ENCODE results near the gene SLC13A3. TPM values are rescaled to one million over a fixed set of nuclear protein-coding genes. Genes with fewer than 3 reads are reported as not detected.
A peak's percentile ranks its signal among the peaks of the same experiment; 100 is the strongest.

SLC13A3 gene
- total and polyA plus RNA-seq, 4 donors, result 1.5 to 10.7 (median 8.3) TPM

DNA sequence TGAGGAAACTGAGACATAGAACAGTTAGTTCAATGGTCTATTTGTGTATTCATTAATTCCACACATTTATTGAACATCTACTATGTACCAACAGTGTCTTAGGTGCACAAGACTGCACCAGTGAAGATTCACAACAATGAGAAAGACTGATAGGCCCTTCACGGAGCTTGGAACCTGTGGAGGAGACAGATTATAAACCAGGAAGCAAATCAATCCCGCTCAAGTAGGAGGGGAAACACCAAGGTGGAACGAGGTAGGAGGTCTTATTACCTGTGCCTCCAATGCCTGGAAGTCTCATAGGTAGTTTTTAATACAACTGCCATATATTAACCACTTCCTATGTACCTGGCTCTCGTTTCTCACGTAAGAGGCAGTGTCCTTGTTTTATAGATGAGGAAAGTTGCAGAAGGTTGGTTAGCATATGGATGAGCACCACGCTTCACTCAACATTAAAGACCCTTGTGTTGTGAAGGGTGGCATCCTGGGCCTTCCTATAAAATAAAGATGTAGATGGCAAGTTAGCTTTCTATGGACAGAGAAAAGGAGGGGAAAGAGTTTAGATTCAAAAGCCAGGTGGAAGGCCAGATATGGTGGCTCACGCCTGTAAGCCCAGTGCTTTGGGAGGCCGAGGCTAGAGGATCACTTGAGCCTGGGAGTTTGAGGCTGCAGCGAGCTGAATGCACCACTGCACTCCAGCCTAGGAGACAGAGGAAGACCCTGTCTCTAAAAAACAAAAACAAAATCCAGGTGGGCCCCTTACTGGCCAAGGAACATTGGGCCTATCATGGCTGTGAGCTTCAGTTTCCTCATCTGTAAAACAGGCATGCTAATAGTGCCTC, 45.1 kb downstream of the SLC13A3 start (continued):
- TF ChIP-seq, protein P1, sequence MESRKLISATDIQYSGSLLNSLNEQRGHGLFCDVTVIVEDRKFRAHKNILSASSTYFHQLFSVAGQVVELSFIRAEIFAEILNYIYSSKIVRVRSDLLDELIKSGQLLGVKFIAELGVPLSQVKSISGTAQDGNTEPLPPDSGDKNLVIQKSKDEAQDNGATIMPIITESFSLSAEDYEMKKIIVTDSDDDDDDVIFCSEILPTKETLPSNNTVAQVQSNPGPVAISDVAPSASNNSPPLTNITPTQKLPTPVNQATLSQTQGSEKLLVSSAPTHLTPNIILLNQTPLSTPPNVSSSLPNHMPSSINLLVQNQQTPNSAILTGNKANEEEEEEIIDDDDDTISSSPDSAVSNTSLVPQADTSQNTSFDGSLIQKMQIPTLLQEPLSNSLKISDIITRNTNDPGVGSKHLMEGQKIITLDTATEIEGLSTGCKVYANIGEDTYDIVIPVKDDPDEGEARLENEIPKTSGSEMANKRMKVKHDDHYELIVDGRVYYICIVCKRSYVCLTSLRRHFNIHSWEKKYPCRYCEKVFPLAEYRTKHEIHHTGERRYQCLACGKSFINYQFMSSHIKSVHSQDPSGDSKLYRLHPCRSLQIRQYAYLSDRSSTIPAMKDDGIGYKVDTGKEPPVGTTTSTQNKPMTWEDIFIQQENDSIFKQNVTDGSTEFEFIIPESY (IDR thresholded peaks at IDR 0.05), result no peak
- no peak for TF ChIP-seq RAD21 (IDR thresholded peaks at IDR 0.05)
- TF ChIP-seq SP1 (IDR thresholded peaks at IDR 0.05), result no peak
- TF ChIP-seq YY1 (IDR thresholded peaks at IDR 0.05), result no peak

DNA sequence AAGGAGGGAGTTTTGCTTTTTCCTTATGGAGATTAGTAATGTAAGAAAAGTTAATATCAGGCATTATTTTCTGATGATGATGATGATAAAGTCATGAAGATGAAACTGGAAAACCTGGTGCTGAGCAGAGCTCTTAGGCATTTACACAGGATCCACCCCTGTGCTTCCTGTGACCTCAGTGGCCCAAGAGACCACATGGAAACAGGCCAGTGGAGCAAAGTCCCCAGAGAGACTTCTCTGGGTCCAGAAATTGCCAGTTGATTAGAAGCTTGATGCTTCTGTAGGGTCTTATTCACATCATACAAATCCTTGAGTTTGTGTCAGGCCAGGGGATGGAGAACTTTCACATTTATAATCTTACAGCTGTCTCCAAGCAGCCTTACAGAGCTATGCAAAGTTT, 46.1 kb downstream of the SLC13A3 start:
- Histone ChIP-seq H3K4me1 (ENCODE audit: control insufficient read depth in 4 of 4, insufficient read depth in 4 of 4, low read length in 3 of 4) (peaks cover 3 to 15% (median 11%) of the 10 kb centered on the region in 4 donors), H3K9ac (ENCODE audit: low read depth in 1 of 2, low read length in 2 of 2) (no peak overlapping the region), H3K27ac (ENCODE audit: low read depth in 1 of 2, low read length in 2 of 2) (no peak overlapping the region), H3K4me3 (ENCODE audit: low read depth in 1 of 3, low read length in 3 of 3) (no peak overlapping the region), H3K9me3 (ENCODE audit: control insufficient read depth in 4 of 4, low read length in 3 of 4) (no peaks in the 10 kb centered on the region), H3K27me3 (ENCODE audit: control insufficient read depth in 4 of 4, insufficient read depth in 4 of 4, low read length in 3 of 4) (no peaks in the 10 kb centered on the region), H3K36me3 (ENCODE audit: control insufficient read depth in 4 of 4, insufficient read depth in 3 of 4, low read depth in 1 of 4, low read length in 3 of 4) (no peaks in the 10 kb centered on the region)
- TF ChIP-seq, protein P2, sequence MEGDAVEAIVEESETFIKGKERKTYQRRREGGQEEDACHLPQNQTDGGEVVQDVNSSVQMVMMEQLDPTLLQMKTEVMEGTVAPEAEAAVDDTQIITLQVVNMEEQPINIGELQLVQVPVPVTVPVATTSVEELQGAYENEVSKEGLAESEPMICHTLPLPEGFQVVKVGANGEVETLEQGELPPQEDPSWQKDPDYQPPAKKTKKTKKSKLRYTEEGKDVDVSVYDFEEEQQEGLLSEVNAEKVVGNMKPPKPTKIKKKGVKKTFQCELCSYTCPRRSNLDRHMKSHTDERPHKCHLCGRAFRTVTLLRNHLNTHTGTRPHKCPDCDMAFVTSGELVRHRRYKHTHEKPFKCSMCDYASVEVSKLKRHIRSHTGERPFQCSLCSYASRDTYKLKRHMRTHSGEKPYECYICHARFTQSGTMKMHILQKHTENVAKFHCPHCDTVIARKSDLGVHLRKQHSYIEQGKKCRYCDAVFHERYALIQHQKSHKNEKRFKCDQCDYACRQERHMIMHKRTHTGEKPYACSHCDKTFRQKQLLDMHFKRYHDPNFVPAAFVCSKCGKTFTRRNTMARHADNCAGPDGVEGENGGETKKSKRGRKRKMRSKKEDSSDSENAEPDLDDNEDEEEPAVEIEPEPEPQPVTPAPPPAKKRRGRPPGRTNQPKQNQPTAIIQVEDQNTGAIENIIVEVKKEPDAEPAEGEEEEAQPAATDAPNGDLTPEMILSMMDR (IDR thresholded peaks at IDR 0.05; ENCODE audit: low read depth, low read length, missing input control), result no peak
- TF ChIP-seq HNF4A (conservative IDR thresholded peaks at IDR 0.05) (peak; percentile 89 to 92), HNF4G (IDR thresholded peaks at IDR 0.05) (peak; percentile 67), FOXA1 (IDR thresholded peaks at IDR 0.05) (peak; percentile 18), NR2F2 (IDR thresholded peaks at IDR 0.05) (no peak), RXRA (IDR thresholded peaks at IDR 0.05) (peak; percentile 65 to 71), FOXA2 (IDR thresholded peaks at IDR 0.05) (no peak), GABPA (IDR thresholded peaks at IDR 0.05 in 1 of 2, conservative IDR thresholded peaks at IDR 0.05 in 1 of 2) (peak in 1 of 2 donors; percentile 36), SP1 (IDR thresholded peaks at IDR 0.05) (peak; percentile 36), JUND (IDR thresholded peaks at IDR 0.05) (peak in 1 of 2 donors; percentile 46), TAF1 (conservative IDR thresholded peaks at IDR 0.05) (no peak), RAD21 (IDR thresholded peaks at IDR 0.05) (peak in 1 of 2 donors; percentile 34), YY1 (IDR thresholded peaks at IDR 0.05) (no peak), EGR1 (IDR thresholded peaks at IDR 0.05; ENCODE audit: low read depth in 2 of 2) (no peak)
- TF ChIP-seq, protein P3, sequence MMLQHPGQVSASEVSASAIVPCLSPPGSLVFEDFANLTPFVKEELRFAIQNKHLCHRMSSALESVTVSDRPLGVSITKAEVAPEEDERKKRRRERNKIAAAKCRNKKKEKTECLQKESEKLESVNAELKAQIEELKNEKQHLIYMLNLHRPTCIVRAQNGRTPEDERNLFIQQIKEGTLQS (IDR thresholded peaks at IDR 0.05), result no peak
- TF ChIP-seq, protein P4, sequence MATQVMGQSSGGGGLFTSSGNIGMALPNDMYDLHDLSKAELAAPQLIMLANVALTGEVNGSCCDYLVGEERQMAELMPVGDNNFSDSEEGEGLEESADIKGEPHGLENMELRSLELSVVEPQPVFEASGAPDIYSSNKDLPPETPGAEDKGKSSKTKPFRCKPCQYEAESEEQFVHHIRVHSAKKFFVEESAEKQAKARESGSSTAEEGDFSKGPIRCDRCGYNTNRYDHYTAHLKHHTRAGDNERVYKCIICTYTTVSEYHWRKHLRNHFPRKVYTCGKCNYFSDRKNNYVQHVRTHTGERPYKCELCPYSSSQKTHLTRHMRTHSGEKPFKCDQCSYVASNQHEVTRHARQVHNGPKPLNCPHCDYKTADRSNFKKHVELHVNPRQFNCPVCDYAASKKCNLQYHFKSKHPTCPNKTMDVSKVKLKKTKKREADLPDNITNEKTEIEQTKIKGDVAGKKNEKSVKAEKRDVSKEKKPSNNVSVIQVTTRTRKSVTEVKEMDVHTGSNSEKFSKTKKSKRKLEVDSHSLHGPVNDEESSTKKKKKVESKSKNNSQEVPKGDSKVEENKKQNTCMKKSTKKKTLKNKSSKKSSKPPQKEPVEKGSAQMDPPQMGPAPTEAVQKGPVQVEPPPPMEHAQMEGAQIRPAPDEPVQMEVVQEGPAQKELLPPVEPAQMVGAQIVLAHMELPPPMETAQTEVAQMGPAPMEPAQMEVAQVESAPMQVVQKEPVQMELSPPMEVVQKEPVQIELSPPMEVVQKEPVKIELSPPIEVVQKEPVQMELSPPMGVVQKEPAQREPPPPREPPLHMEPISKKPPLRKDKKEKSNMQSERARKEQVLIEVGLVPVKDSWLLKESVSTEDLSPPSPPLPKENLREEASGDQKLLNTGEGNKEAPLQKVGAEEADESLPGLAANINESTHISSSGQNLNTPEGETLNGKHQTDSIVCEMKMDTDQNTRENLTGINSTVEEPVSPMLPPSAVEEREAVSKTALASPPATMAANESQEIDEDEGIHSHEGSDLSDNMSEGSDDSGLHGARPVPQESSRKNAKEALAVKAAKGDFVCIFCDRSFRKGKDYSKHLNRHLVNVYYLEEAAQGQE (IDR thresholded peaks at IDR 0.05), result no peak
- TF ChIP-seq, protein P5, sequence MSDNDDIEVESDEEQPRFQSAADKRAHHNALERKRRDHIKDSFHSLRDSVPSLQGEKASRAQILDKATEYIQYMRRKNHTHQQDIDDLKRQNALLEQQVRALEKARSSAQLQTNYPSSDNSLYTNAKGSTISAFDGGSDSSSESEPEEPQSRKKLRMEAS (IDR thresholded peaks at IDR 0.05), result peak; percentile 25
- TF ChIP-seq, protein P1 (IDR thresholded peaks at IDR 0.05), result no peak
- DNase-seq (ENCODE audit: low spot score), result no peak

Data from liver (tissue), 9 donors.